ENCODE measurements around the gene RNF224.
A peak's percentile ranks its signal among the peaks of the same experiment; 100 is the strongest.

The RNF224 gene

DNA sequence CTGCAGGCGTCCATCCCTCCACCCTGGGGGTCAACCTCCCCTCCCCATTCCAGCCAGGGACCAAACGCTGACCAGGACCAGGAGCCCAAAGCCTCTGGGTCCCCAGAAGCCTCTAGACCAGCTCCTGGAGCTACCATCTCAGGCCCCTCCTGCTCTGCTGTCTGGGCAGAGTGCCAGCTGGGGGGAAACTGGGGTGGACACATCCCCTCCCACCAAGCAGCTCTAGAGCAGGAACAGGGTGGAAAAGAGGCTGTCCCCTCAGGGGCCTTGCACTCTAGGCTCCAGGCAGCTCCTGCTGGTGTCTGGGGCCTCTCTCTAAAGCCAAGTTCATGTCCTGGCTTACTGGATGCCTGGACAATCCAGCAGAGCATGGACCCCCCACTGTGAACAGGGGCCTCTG, 34.4 kb upstream of the RNF224 start:
- no peak for DNase-seq

DNA sequence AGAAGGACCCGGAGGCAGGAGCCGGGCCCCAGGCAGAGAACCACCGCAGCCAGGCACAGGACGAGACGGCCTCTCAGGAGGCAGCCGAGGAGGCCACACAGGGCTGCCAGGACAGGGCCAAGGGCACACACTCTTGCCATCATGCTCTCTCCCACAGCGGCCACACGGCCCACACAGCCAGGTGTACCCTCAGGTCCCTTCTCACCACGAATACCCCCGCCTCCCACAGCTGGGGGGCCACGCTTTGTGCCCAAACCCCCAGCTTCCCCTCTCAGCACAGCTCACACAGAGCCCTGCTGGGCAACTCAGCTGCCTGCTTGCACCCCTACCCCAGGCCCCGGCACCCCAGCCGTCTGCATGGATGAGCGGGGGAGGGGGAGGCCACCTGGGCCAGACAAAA, 33.5 kb upstream of the RNF224 start:
- DNase-seq: no peak

DNA sequence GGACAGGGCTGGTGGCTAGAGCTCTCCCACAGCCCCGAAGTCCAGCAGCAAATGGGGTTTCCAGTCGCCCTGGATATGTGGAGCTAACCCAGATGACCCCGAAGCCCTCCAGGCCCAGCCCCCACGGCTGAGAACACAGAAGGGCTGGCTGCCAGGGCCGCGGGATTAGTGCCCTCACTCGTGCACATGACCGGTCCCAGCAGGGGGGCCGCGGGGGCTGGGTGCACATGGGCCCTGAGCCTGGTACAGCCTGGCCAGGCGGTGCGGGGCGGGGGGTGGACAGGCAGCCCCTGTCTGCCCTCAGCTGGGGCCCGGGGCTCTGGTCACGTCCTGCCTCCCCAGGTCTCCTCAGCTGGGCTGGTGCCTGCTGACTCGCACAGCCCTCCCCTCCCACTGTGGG, 32.9 kb upstream of the RNF224 start:
- DNase-seq: no peak

DNA sequence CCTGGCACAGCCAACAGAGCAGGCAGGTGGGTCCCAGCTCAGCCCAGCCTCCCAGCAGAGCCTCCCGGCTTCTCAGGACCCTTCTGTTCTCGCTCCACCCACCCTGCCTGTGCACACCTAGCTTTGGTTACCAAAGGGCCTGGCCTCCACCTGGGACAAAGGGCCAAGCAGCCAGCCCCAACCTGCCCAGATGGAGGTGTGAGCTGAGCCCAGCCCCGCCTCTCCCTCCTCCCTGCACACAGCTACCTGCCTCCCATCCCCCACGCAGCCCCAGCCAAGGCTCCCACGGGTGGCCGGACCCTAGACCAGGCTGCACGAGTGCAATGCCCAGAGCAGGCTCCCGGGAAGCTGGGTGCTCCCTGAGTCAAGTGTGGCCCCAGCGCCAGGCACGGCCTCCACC, 32.4 kb upstream of the RNF224 start:
- DNase-seq: no peak

DNA sequence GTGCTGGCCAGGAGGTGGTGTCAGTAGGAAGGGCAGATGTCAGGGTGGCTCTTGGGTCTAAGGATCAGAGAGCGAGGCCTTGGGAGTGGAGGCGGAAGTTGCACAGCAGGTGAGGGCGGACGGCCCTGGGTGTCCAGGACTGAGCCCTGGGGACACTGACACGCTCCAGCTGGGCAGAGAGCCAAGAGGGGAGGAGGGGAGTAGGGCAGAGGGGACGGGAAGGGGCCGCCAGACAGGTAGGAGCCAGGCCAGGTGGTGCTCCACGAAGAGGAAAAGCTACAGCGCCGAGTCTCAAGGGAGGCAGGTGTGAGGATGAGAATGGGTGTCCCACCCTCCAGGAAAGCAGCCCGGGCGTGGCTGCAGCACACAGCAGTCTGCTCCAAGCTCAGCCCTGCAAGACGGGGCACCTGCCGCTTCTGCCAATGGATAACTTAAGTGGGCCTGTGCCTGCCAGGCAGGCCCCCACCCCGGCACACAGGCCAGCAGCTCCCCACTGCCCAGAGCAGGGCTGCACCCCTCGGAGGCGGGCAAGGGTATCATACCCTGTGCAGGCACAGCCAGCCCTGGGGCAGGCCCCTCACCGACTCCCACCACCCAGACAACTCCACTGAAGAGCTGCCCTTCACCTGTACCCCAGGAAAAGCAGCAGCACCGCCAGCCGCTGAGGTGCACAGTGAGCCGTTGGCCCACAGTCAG, 31.6 kb upstream of the RNF224 start:
- DNase-seq: no peak

DNA sequence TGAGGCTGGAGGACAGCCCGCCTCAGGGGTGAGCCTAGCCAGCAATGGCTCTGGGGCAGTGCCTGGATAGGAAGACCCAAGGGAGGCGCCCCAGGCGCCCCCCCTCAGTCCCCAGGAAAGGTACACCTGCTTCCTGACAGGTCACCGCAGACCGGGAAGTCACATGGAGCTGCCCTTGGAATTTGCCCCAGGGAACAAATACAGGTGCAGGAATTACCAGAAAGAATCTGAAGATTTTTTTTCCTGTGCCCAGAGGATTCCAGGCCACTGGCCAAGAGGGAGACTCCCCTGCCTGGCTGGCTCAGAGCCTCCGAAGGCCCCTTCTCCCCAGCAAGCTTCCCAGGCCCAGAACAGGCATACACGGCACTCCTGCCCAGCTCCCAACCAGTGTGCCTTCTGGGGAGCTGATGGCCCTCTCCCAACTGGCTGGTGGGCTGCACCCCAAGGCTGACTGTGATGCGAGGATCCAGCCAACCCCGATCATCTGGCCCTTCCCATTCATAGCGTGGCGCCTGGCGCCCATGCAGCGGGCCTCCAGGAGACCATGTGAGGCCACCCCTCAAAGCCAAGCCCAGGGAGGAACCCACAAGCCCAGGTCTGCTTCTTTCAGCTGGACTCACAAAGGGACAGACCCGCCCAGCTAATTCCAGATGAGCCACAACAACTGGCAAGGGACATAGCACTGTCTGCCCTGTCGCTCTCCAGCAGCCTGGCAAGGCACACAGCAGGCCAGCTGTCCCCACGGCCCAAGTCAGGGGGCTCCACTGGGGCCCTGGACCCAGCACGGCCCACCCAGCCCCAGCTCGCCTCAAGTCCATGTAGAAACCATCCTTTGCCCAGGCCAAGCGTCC, 29.0 kb upstream of the RNF224 start:
- DNase-seq: no peak

DNA sequence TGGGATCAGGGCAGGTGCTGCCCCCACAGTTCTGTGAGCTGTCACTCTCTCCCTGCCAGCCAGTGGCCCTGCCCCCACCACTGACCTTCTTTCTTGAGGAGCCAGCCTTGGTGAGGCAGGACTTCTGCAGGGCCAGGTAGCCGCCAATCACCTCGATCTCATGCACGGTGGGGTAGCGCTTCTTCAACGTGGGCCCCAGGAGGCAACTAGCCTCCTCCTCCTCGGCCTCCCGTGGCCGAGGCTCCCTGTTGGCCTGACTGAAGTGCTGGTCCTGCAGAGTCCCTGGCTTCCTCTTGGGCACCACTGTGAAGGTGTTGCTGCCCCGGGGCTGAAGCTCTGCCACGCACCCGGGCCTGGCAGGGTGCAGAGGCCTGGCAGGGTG, 28.4 kb upstream of the RNF224 start:
- no peak for DNase-seq

DNA sequence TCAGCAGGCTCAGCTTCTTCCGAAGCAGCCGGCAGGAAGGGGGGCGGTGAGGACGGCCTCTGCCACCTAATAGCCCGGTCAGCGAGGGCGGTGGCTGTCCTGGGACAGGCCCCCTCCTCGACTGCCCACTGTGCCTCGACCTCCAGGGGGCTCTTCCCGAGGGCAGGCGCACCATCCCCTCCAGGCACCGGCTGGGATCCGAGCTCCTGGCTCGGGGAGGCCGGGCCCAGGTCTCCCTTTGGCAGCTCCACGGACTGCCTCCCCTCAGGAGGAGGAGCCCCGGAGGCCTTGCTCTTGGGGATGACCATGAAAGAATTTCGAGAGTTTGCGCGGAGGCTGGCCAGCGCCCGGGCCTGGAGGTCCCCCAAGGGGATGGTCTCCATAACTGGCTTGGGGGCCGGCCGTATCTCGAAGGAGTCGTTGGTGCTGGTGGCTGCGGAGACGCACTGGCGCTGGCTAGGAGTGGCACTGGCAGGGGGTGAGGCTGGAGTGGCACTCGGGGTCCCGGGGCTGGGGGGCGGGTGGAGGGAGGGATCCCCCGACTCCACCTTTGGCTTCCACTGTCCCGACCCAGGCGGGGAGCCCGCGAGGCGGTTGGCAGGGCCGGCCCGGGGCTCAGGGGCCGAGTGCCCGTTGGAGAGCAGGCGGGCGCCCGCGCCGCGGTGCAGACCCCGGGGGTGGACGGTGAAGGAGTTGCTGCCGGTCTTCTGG, 27.7 kb upstream of the RNF224 start:
- DNase-seq: no peak

DNA sequence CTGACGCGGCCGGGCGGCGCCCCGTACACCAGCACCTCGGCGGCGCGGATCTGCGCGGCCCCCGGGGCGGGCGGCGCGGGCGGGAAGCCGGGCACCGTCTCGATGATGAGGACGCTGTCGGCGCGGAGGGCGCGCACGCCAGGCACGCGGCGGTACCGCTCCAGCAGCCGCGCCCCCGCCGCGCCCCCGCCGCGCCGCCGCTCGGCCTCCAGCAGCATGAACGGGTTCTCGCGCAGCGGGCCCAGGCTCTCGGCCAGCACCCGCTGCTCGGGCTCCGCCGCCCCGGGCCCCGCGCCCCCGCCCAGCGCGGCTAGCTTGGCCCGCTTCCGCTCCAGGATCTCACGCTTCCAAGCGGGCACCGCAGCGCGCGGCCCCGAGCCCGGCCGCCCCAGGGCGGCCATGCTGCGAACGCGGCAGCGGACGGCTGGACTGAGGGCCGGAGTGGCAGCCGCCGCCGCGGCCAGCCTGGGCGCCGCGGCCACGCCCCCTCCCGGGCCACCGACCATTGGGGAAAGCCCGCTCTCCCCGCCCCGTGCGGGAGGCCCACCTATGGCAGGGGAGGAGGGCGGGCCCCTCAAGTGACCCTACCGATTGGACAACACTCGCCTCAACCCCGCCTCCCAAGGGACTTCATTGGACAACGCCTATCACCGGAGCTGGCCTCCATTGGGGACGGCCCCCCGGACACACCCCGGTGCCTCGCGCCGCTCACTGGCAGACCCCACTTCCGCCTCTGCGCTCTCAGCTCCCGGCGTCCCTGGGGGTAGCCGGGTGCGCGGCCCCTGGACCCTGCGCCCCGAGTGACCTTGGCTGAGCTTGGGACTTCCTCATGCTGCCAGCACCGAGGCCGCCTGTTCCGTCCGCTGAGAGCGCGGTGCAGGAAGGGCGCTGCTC, 26.7 kb upstream of the RNF224 start, which contains the start of gene TPRN:
Gene TPRN, minus strand, starts transcription at position 431 of the 894 bp plus-strand sequence. Its CDS starts 30 bp downstream, at position 401.
- peak; percentile 96 for DNase-seq

DNA sequence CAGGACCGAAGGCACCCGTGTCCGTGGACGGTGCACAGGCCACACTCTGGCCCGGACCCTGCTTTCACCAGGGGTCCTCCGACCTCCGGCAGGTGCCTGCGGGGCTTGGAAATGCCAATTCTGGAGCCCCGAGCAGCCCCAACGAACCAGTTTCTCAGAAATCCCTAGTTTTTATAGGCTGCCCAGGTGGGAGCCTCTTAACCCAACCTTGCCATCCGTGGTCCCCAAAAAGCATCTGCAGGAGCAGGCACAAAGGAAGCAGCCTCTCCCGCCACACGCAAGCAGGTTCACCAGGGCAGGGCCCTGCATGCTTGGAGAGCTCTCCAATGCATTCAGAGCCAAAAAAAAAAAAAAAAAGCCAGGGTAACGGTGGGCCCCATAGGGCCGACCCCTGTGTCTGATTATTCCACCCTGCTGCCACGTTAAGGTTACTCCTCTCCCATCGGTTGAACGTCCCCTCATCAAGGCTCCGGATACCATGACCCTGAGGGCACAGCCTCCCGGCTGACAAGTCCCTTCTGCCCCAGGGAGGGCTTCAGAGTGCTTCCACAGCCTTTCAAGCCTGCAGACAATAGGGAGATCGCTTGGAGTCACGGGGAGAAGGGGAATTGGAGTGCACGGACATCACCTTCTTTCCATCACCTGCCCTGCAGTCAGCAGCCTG, 26.0 kb upstream of the RNF224 start:
- DNase-seq: no peak

DNA sequence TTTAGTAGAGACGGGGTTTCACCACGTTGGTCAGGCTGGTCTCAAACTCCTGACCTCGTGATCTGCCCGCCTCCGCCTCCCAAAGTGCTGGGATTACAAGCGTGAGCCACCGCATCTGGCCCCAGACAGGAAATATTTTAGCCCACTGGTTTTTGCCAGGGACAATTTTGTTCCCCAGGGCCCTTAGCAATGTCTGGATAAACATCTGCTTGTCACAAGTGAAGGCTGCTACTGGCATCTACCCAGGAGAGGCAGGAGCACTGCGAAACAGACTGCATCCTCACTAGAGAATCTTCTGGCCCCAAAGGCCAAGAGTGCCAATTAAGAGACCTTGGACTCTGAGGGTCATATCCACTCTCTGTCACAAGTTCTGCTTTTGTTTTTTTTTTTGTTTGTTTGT, 24.3 kb upstream of the RNF224 start:
- DNase-seq: no peak

DNA sequence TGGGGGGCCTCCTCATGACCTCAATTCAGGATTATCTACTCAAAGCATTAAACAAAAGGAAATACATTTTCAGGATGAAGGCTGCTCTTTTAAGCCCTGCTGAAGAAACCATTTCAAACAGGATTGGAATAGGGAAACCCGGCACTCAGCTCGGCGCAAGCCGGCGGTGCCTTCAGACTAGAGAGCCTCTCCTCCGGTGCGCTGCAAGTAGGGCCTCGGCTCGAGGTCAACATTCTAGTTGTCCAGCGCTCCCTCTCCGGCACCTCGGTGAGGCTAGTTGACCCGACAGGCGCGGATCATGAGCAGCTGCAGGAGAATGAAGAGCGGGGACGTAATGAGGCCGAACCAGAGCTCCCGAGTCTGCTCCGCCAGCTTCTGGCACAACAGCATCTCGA, 22.6 kb upstream of the RNF224 start:
- no peak for DNase-seq

DNA sequence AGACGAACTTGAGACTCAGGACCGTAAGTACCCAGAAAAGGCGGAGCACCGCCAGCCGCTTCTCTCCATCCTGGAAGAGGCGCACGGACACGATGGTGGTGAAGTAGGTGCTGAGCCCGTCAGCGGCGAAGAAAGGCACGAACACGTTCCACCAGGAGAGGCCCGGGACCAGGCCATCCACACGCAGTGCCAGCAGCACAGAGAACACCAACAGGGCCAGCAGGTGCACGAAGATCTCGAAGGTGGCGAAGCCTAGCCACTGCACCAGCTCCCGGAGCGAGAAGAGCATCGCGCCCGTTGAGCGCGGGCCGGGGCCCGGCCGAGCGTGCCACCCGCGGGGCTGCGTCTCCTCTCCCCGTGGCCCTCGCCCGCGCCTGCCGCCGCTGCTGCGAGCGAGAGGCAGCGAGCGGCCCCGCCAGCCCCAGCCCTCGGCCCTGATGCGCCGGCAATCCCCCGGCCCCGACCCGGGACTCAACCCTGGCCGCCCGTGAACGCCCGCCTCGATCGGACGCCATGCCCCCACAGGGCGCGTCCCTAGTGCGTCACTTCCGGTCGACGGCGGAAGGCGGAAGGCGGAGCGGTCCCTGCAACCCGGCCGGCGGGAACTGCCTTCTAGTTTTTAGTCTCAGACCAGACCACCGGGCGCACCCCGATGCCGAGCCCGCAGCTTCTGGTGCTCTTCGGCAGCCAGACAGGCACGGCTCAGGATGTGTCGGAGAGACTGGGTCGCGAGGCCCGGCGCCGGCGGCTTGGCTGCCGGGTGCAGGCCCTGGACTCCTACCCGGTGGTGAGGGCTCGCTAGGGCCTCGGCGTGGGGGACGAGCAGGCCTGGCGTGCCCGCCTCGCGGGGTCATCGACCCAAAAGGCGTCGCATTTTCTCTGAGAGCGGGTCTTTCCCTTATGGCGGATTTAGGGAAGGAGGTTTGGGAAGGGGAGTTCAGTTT, 21.9 kb upstream of the RNF224 start, which contains the start of the genes NDOR1 and TMEM203:
Gene NDOR1, plus strand, starts transcription at position 575 of the 944 bp plus-strand sequence. Its CDS starts 78 bp downstream, at position 653.
Gene TMEM203, minus strand, starts transcription at position 523 of the 944 bp plus-strand sequence. Its CDS starts 234 bp downstream, at position 289.
- peak; percentile 79 for DNase-seq

DNA sequence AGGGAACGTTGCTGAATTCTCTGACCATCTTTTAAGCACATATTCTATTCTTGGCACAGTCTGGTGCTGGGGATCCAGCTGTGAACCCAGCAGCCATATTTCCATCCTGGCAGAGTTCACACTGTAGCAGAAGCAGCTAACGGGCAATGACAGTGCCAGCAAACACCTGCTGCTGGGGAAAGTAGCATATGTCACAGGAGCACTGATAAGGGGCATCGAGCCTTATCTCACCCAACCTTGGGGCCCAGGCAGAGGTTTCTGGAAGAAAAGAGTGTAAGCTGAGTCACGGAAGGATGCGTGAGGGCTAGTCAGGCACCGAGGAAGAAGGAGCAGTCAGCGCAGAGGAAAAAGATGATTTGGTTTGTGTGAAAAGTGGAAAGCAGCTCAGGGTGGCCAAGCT, 20.7 kb upstream of the RNF224 start:
- DNase-seq: no peak

DNA sequence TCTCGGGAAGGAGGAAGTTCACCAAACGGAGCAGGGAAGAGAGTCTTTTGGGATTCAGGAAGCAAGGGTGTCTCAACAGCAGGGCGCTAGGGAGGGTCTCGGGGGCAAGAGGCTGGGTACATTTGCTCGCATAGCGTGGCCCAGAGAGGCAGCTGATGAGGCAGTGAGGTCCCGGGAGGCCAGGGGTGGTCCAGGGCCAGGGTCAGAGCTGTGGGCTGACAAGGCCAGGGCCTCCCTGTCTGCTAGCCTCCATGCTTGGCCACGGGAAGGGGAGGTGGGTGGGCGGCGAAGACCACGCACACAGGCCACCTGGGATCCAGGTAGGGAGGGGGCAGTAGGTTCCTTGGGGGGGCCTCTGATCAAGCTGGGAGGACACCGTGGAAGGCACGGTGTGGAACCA, 15.8 kb upstream of the RNF224 start:
- no peak for DNase-seq

DNA sequence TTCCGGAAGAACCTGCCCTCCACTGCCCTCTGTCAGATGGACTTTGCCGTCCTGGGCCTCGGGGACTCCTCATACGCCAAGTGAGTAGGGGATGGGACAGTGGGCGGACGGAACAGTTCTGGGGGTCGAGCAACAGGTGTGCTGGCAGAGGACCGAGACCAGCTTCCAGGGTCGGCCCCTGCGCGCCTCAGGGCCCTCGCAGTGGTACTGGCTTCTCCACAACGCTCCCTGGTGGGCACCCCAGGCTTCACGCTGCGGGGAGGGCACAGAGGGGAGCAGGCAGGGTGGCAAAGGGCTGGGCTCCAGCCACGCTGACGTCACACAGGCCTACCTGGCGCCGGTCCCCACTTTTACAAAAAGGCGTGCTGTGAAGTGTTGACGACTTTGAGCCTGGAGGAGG, 14.8 kb upstream of the RNF224 start:
- DNase-seq: no peak

DNA sequence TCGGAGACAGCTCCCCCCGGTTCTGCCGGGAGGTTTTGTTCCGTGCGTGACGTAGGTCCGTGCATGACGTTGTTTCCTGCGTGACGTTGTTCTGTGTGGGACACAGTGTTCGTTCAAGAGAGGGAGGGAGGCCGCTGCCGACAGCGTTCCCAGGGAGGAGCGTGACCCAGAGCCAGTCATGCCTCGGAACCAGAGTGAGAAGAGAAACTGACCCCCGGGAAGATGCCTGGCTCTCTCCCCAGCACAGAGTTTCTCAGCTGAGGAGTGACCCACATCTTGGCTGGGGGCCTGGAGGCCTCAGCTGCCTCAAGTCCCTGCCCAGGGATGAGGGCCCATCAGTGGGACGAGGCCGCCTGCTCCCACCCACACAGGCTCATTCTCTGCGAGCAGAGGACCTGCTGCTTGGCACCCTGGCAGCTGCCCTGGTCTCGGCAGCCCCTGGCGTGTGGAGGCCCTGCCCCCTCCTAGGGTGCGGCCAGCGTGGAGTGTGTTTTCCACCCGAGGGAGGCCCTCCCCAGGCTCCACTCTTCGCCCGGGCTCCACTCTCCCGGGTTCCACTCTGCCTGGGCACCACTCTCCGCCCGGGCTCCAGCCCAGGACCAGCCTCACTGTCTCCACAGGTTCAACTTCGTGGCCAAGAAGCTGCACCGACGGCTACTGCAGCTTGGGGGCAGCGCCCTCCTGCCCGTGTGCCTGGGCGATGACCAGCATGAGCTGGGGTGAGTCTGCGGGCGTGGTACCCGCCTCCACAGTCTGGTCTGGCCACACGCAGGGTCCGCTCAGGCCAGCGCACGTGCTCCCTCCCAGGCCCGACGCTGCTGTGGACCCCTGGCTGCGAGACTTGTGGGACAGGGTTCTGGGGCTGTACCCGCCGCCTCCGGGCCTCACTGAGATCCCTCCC, 13.9 kb upstream of the RNF224 start:
- no peak for DNase-seq

DNA sequence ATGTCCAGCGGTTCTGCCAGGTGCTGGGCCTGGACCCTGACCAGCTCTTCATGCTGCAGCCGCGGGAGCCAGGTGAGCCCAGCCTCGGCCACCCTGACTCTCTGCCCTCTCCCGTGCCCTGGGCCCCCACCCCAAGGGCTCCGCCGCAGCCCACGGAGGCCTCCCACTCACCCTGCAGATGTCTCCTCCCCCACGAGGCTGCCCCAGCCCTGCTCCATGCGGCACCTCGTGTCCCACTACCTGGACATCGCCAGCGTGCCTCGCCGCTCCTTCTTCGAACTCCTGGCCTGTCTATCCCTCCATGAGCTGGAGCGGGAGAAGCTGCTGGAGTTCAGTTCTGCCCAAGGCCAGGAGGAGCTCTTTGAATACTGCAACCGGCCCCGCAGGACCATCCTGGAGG, 12.7 kb upstream of the RNF224 start:
- DNase-seq: no peak

DNA sequence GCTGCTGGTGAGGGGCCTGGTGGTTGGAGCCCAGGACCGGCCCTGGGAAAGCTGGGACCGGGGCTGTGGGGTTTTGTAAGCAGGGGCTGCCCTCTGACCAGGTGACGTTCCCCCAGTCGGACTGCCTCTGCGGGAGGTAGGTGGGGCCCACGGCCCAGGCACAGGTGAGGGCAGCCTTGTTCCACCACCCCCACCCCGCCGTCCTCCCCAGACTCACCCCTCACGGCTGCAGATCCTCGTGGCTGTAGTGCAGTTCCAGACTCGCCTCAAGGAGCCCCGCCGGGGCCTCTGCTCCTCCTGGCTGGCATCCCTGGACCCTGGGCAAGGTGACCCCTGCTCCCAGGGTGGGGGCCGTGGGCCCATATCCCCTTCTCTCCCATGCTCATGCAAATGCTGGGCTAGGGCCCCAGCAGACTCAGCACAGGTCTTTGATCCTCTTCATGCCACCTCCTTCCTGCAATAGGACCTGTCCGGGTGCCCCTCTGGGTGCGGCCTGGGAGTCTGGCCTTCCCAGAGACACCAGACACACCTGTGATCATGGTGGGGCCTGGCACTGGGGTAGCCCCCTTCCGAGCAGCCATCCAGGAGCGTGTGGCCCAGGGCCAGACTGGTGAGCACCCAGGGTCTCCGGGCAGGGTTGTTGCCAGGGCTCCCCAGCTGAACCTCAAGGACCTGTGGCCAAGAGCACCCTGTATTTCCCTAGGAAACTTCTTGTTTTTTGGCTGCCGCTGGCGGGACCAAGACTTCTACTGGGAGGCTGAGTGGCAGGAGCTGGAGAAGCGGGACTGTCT, 11.9 kb upstream of the RNF224 start:
- DNase-seq: no peak
